ENCODE measurements around the gene ZNF784.
A peak's percentile ranks its signal among the peaks of the same experiment; 100 is the strongest.

Gene ZNF784

GRCh38 chr19:55579766-55580621, 44.4 kb downstream of the ZNF784 start (continued):
- no peak for TF ChIP-seq ZNF639 (tag by site-specific recombination; IDR thresholded peaks at IDR 0.05)
- no peak for TF ChIP-seq ZNF48 (tag by site-specific recombination; IDR thresholded peaks at IDR 0.05)
- TF ChIP-seq ZNF324 (tag by site-specific recombination; IDR thresholded peaks at IDR 0.05), result no peak
- peak; percentile 40; the same call in 1 of the 2 replicates for TF ChIP-seq ZBTB20 (tag by site-specific recombination; IDR thresholded peaks at IDR 0.05)
- no peak for TF ChIP-seq ZNF114 (tag by site-specific recombination; IDR thresholded peaks at IDR 0.05)
- TF ChIP-seq ZNF624 (tag by site-specific recombination; IDR thresholded peaks at IDR 0.05), result no peak
- peak; percentile 57 for TF ChIP-seq ZNF335 (tag by site-specific recombination; conservative IDR thresholded peaks at IDR 0.05)
- no peak for TF ChIP-seq ZBTB1 (tag by site-specific recombination; IDR thresholded peaks at IDR 0.05)
- no peak for TF ChIP-seq ZNF202 (tag by site-specific recombination; IDR thresholded peaks at IDR 0.05; ENCODE audit: borderline replicate concordance)
- no peak for TF ChIP-seq ZNF302 (tag by site-specific recombination; IDR thresholded peaks at IDR 0.05; ENCODE audit: low read depth)
- TF ChIP-seq ZNF354C (tag by site-specific recombination; IDR thresholded peaks at IDR 0.05; ENCODE audit: borderline replicate concordance, low read depth), result no peak
- TF ChIP-seq ZNF843 (tag by site-specific recombination; IDR thresholded peaks at IDR 0.05), result no peak
- no peak for TF ChIP-seq KLF17 (tag by site-specific recombination; IDR thresholded peaks at IDR 0.05)
- no peak for TF ChIP-seq ZNF26 (tag by site-specific recombination; IDR thresholded peaks at IDR 0.05)
- no peak for TF ChIP-seq ZNF184 (tag by site-specific recombination; IDR thresholded peaks at IDR 0.05)
- TF ChIP-seq ZNF280D (tag by site-specific recombination; IDR thresholded peaks at IDR 0.05), result no peak
- no peak for TF ChIP-seq ZNF555 (tag by site-specific recombination; conservative IDR thresholded peaks at IDR 0.05)
- no peak for TF ChIP-seq PRDM4 (tag by site-specific recombination; IDR thresholded peaks at IDR 0.05)
- TF ChIP-seq BCL6B (tag by site-specific recombination; IDR thresholded peaks at IDR 0.05), result no peak
- no peak for TF ChIP-seq RBAK (tag by site-specific recombination; IDR thresholded peaks at IDR 0.05)
- TF ChIP-seq ZNF473 (tag by site-specific recombination; IDR thresholded peaks at IDR 0.05), result no peak
- TF ChIP-seq PBX3 (CRISPR knock-in tag; IDR thresholded peaks at IDR 0.05), result no peak
- TF ChIP-seq ZNF362 (tag by site-specific recombination; IDR thresholded peaks at IDR 0.05), result no peak
- TF ChIP-seq KLF16 (tag by site-specific recombination; IDR thresholded peaks at IDR 0.05), result no peak
- TF ChIP-seq ZNF544 (tag by site-specific recombination; IDR thresholded peaks at IDR 0.05), result no peak
